SJCRH30 (cell line): ENCODE results near the gene PC. TPM values are rescaled to one million over a fixed set of nuclear protein-coding genes. Genes with fewer than 3 reads are reported as not detected.

Experiments
- DNase-seq, 2 experiments: peaks; one replicate each; pipeline ENCODE4 v3.0.0-alpha.2; 2015 to 2020
- H3K27ac ChIP-seq: fragments of 250-450 bp; sonication (Bioruptor Pico); 2 replicates; pipeline ENCODE4 v1.5.1; 2020; ENCODE audit warnings: mild to moderate bottlenecking, moderate library complexity
- H3K27me3 ChIP-seq: fragments of 250-450 bp; sonication (Bioruptor Pico); 2 replicates; pipeline ENCODE4 v1.5.1; 2020; ENCODE audit warnings: mild to moderate bottlenecking, moderate library complexity
- H3K36me3 ChIP-seq: fragments of 250-450 bp; sonication (Bioruptor Pico); 2 replicates; pipeline ENCODE4 v1.5.1; 2020; ENCODE audit warnings: mild to moderate bottlenecking, moderate library complexity
- H3K4me1 ChIP-seq: fragments of 250-450 bp; sonication (Bioruptor Pico); 2 replicates; pipeline ENCODE4 v1.5.1; 2020; ENCODE audit warnings: mild to moderate bottlenecking, moderate library complexity
- H3K4me3 ChIP-seq: fragments of 250-450 bp; sonication (Bioruptor Pico); 2 replicates; pipeline ENCODE4 v1.5.1; 2020; ENCODE audit warnings: mild to moderate bottlenecking, moderate library complexity
- H3K9me3 ChIP-seq: fragments of 250-450 bp; sonication (Bioruptor Pico); replicated peaks from 2 replicates; pipeline ENCODE4 v1.5.1; 2020; ENCODE audit warnings: mild to moderate bottlenecking, moderate library complexity
- total RNA-seq: library from RNA; depleted of rRNA; stranded (reverse); fragments of >200 nt; shearing (Covaris generic); gene quantifications from 2 replicates; pipeline ENCODE4 v1.2.3, GENCODE V29; 2014

PC gene
- total RNA-seq, 1 experiment from 2014 or later, result 22.9 TPM

DNA sequence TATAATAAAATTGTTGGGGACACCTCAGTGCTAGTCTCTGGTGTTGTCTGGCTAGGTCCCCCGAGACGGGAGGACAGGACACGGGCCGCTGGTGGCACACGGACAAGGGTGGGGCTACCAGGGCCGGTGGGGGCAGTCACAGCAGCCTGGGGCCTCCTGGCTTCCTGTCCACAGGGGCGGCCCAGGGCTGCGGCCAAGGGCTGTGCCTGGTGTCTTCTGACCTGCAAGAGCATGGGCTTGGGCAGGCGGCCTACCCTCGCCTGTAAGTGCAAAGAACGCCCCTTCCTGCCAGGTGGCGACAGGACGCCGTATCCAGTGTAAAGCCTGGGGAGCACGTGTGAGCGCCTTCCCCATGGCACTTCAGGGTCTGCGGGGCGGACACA lies 97.7 kb downstream of the PC start:
- Histone ChIP-seq H3K27me3 (no peaks in the 10 kb centered on the region), H3K9me3 (no peaks in the 10 kb centered on the region), H3K27ac (no peak overlapping the region), H3K36me3 (peaks cover 2% of the 10 kb centered on the region; the same call in 1 of the 2 replicates), H3K4me1 (no peaks in the 10 kb centered on the region; the same call in 1 of the 2 replicates), H3K4me3 (no peak overlapping the region)
- DNase-seq, result no peak

GRCh38 chr11:66859686-66860448 lies 98.3 kb downstream of the PC start:
- DNase-seq, result no peak
- Histone ChIP-seq H3K27ac (no peak overlapping the region), H3K4me3 (no peak overlapping the region), H3K27me3 (no peaks in the 10 kb centered on the region), H3K9me3 (no peaks in the 10 kb centered on the region), H3K36me3 (peaks cover 2% of the 10 kb centered on the region; the same call in 1 of the 2 replicates), H3K4me1 (peaks cover 4% of the 10 kb centered on the region)

DNA sequence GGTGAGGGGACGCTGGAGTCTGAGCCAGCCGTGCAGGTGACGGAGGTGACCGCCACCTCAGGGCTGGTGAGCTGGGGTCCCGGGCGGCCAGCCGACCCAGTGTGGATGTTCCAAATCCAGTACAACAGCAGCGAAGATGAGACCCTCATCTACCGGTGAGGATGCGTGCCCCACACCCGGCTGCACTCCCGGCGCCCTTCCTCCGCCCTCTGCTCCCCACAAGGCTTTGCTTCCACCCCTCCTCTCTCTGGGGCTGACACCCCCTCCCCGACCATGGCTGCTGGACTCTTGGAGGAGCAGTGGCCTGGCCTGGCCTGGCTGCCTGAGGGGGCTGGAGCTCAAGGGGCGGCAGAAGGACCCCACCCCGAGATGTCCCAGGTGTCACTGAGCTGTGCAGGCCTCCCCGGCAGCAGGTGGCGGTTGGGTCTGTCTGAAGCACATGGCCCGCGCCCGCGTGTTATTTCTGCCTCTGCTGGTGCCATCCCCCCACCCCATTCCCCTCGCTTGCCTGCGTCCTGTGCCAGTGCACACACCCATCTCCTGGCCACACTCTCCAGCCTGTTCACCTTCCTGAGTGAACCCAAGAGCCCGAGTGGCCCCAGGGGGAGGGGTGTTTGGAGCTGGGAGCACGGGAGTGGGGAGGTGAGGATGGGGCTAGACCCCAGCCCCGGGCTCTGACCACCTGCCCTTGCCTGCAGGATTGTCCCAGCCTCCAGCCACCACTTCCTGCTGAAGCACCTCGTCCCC lies 99.1 kb downstream of the PC start:
- peaks cover 2% of the 10 kb centered on the region; the same call in 1 of the 2 replicates for H3K36me3 ChIP-seq
- no peak for DNase-seq

GRCh38 chr11:66858186-66858938 lies 99.8 kb downstream of the PC start:
- Histone ChIP-seq H3K9me3 (no peaks in the 10 kb centered on the region), H3K36me3 (peaks cover 2% of the 10 kb centered on the region; the same call in 1 of the 2 replicates), H3K27me3 (no peaks in the 10 kb centered on the region), H3K4me1 (peaks cover 14% of the 10 kb centered on the region), H3K4me3 (no peak overlapping the region), H3K27ac (no peak overlapping the region)
- DNase-seq, result no peak

More for the DNA sequence above, 99.1 kb downstream of the PC start:
- Histone ChIP-seq H3K4me1 (peaks cover 11% of the 10 kb centered on the region), H3K27ac (no peak overlapping the region), H3K9me3 (no peaks in the 10 kb centered on the region), H3K4me3 (no peak overlapping the region), H3K27me3 (no peaks in the 10 kb centered on the region)

GRCh38 chr11:66857927-66858185 lies 100.3 kb downstream of the PC start:
- H3K27ac ChIP-seq, result no peak overlapping the region
- peaks cover 14% of the 10 kb centered on the region for H3K4me1 ChIP-seq
- no peak overlapping the region for H3K4me3 ChIP-seq
- peaks cover 2% of the 10 kb centered on the region; the same call in 1 of the 2 replicates for H3K36me3 ChIP-seq
- no peak for DNase-seq
- no peaks in the 10 kb centered on the region for H3K27me3 ChIP-seq
- H3K9me3 ChIP-seq, result no peaks in the 10 kb centered on the region

DNA sequence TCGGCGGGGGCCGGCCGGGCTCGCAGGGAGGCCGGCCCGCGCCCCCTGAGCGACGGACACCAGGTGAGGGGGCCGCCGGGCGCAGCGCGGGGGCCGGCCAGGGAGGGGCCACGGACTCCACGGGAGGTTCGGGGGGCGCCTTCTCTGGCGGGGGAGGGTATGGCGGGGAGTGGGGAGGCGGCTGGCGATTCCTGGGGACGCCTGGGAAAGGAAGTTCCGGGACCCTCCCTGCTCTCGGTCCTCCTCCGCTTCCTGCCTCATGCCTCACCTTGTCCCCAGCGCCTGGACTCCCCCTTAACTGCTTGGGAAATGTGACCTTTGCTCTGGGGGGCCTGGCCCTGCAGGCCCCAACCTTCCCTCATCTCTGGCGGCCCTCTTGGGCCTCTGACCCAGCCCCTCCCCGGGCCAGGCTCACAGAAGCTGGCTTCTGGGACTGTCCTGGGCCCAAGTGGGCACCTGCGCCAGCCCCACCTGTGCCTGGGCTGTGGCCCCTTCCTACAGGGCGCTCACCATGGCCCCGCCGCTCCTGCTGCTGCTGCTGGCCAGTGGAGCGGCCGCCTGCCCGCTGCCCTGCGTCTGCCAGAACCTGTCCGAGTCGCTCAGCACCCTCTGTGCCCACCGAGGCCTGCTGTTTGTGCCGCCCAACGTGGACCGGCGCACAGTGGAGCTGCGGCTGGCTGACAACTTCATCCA lies 100.8 kb downstream of the PC start:
- DNase-seq, result peak; percentile 32 to 40
- Histone ChIP-seq H3K27me3 (no peaks in the 10 kb centered on the region), H3K27ac (no peak overlapping the region), H3K9me3 (no peaks in the 10 kb centered on the region), H3K4me1 (peaks cover 14% of the 10 kb centered on the region), H3K4me3 (peak overlapping the region; percentile 88), H3K36me3 (peaks cover 2% of the 10 kb centered on the region; the same call in 1 of the 2 replicates)

- H3K27me3 ChIP-seq, result no peaks in the 10 kb centered on the region
- H3K4me1 ChIP-seq, result peaks cover 14% of the 10 kb centered on the region
- H3K36me3 ChIP-seq, result peaks cover 2% of the 10 kb centered on the region; the same call in 1 of the 2 replicates
- H3K4me3 ChIP-seq, result peak within 1 kb of the TSS; percentile 88
- H3K27ac ChIP-seq, result peak within 1 kb of the TSS; percentile 88
- no peaks in the 10 kb centered on the region for H3K9me3 ChIP-seq
- DNase-seq, result no peak
Measured at GRCh38 chr11:66856496-66857233, 101.5 kb downstream of the PC start, which contains the start of gene LRFN4. Gene LRFN4, plus strand, starts transcription at chr11:66857064. Its CDS starts 681 bp downstream, at chr11:66857745.

DNA sequence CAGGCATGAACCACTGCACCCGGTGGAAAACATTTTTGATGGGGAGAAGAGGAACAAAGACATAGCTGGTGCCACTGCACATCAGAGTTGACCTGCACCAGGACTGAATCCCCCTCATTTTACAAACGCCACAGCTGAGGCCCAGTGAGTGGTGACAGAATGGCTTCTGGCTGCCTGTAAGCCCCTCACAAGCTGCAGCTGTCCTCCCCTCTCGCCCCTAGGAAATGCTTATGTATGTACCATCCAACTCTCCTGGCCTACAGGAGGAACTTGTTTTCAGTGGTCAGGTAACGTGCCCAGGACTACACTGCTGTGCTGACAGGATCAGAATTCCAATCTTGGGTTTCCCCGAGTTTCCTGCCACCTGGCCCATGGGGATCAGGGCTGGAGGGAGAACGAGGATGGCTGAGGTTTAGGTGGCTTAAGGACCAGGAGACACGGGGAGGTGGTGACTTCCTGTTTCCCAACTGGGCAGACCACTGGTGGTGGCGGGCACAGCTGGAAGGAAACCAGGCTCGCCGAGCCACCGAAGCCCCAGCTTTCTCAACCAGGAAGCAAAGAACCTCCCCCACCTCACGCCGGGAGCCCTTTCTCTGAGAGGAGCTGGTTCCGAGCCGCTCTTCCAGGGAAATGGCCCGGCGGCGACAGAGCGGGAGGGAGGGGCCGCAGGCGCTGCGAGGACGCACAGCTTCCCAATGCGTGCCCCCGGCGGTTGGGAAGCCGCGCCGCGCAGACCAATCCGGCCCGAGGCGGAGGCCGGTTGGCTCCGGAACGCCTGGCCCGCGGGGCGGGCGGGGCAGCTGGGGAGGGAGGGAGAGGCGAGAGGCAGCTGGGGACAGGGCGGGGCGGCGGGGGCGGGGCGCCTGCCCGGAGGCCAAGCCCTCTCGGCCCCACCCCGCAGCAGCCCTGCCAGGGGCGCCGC lies 102.3 kb downstream of the PC start:
- Histone ChIP-seq H3K36me3 (peaks cover 2% of the 10 kb centered on the region; the same call in 1 of the 2 replicates), H3K4me3 (peak overlapping the region; percentile 88), H3K4me1 (peaks cover 14% of the 10 kb centered on the region), H3K9me3 (no peaks in the 10 kb centered on the region), H3K27ac (peak overlapping the region; percentile 88), H3K27me3 (no peaks in the 10 kb centered on the region)
- peak; percentile 93 to 95 for DNase-seq

GRCh38 chr11:66854729-66855211 lies 103.4 kb downstream of the PC start:
- DNase-seq, result no peak
- Histone ChIP-seq H3K4me3 (no peak overlapping the region), H3K36me3 (peaks cover 2% of the 10 kb centered on the region; the same call in 1 of the 2 replicates)

DNA sequence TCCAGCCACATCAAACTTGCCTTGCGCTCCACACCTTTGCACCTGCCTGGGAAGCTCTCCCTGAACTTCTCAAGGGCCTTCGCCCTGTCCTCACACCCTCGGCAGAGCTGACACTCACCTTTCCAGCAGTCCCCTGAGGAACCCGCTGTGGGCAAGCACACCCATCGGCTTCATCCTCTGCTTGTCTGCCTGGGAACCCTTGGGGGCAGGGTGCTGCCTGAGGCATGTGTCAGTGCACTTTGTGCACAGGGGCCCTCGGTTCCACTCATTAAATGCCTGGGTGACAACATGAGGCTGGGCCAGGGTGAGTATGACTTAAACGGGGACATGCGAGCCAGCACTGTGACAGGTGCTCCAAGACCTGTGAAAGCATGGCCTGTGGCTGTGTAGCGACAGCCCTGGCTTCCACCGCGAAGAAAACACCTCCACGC lies 103.9 kb downstream of the PC start:
- H3K4me1 ChIP-seq, result peaks cover 14% of the 10 kb centered on the region
- no peaks in the 10 kb centered on the region for H3K27me3 ChIP-seq
- peaks cover 2% of the 10 kb centered on the region; the same call in 1 of the 2 replicates for H3K36me3 ChIP-seq
- no peak overlapping the region for H3K4me3 ChIP-seq
- H3K9me3 ChIP-seq, result no peaks in the 10 kb centered on the region
- DNase-seq, result no peak
- H3K27ac ChIP-seq, result no peak overlapping the region

More at GRCh38 chr11:66854729-66855211, 103.4 kb downstream of the PC start:
- Histone ChIP-seq H3K27ac (no peak overlapping the region; the same call in 1 of the 2 replicates), H3K9me3 (no peaks in the 10 kb centered on the region), H3K4me1 (peaks cover 14% of the 10 kb centered on the region), H3K27me3 (no peaks in the 10 kb centered on the region)

DNA sequence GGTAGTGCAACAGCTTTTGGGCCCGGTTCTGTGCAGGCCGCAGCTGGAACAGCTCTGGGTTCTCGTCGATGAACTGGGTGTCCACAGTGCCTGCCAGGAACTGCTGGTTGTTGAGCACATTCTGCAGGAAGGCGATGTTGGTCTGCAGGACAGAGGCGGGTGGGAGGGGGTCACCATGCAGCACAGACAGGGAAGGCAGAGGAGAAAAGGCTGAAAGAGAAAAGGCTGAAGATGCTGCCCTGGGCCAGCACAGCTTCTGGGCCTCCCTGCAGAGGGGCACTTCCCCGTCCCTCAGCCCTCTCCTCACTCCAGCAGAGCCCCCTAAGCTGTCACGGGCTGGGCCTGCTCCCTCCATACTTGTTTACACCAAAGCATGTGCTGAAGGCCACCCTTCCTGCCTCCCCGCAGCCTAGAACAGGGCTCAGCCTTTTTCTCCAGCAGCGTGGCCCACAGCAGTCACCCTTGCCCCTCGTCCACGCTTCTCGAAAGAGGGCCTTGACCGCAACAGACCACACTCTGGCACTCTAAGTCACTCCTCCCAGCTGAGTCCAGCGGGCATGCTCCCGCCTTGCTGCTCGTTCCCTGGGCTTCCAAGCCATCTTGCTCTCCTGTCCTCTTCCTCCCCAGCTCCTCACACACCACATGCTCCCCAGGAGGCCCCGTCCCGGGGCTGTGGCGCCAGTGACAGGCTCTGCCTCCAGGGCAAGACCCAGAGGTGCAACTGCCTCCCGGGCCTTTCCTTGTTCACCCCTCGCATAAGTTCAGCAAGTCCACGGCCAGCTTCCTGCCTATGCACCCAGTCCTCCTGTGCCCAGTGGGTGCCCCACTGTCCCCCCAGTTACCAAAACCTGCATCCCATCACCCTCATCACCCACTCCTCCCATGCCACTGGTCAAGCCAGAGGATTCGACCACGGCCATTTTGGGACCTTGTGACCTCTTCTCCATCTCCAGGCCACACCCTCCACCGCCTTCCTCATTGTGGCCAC lies 104.6 kb downstream of the PC start:
- H3K36me3 ChIP-seq, result no peaks in the 10 kb centered on the region
- H3K4me1 ChIP-seq, result peaks cover 14% of the 10 kb centered on the region
- H3K4me3 ChIP-seq, result no peak overlapping the region
- no peaks in the 10 kb centered on the region for H3K9me3 ChIP-seq
- H3K27ac ChIP-seq, result no peak overlapping the region
- no peak for DNase-seq
- H3K27me3 ChIP-seq, result no peaks in the 10 kb centered on the region
